Activated CD4-positive, alpha-beta T cell treated with anti-CD3 and anti-CD28 coated beads for 36 hours (primary cell): ENCODE data around the gene ERC2. TPM values are rescaled to one million over a fixed set of nuclear protein-coding genes. Genes with fewer than 3 reads are reported as not detected.

Source experiments
- ATAC-seq: fragments of 200-7000 bp; cut with Tn5 transposase; one replicate; pipeline ENCODE4 v1.10.0; 2021; ENCODE audit warnings: mild to moderate bottlenecking, moderate library complexity
- CTCF ChIA-PET: fragments of 350-600 bp; sonication (Branson Sonifier 250); formaldehyde crosslinking; loops from one replicate; lab custom pipeline; 2021; ENCODE audit warnings: antibody characterized with exemption; lab: Charles Lee
- POLR2A ChIA-PET: fragments of 350-600 bp; sonication (Branson Sonifier 250); formaldehyde crosslinking; loops from one replicate; lab custom pipeline; 2021; ENCODE audit warnings: antibody characterized with exemption, inconsistent platforms; lab: Charles Lee
- DNase-seq: peaks from one replicate; pipeline ENCODE4 v3.0.0-alpha.2; 2020
- H3K27ac Mint-ChIP-seq: one replicate; pipeline ENCODE4 v1.8.0; 2021; ENCODE audit warnings: mixed read lengths
- H3K27me3 Mint-ChIP-seq: one replicate; pipeline ENCODE4 v1.8.0; 2021; ENCODE audit warnings: mixed read lengths
- H3K36me3 Mint-ChIP-seq: one replicate; pipeline ENCODE4 v1.8.0; 2021; ENCODE audit warnings: low read depth, mixed read lengths
- H3K4me1 Mint-ChIP-seq: one replicate; pipeline ENCODE4 v1.8.0; 2021; ENCODE audit warnings: mixed read lengths
- H3K4me3 Mint-ChIP-seq: one replicate; pipeline ENCODE4 v1.8.0; 2021; ENCODE audit warnings: mild to moderate bottlenecking, moderate library complexity, mixed read lengths
- H3K9me3 Mint-ChIP-seq: one replicate; pipeline ENCODE4 v1.8.0; 2021; ENCODE audit warnings: low read depth, mixed read lengths
- intact Hi-C, 2 experiments: fragments of 100-400 bp; cut with DNase I in 1 of 2; cut with micrococcal nuclease in 1 of 2; formaldehyde crosslinking; loops; one replicate each; pipeline versions ENCODE4 v1.14.2 to v1.15.1; 2022 to 2024; cut with DNase I, micrococcal nuclease
- total RNA-seq, 2 experiments: library from RNA; stranded (reverse); gene quantifications; one replicate each; pipeline ENCODE4 v1.2.3, GENCODE V29; 2021

ERC2 gene
- total RNA-seq, 2 experiments from 2014 or later: not detected

DNA sequence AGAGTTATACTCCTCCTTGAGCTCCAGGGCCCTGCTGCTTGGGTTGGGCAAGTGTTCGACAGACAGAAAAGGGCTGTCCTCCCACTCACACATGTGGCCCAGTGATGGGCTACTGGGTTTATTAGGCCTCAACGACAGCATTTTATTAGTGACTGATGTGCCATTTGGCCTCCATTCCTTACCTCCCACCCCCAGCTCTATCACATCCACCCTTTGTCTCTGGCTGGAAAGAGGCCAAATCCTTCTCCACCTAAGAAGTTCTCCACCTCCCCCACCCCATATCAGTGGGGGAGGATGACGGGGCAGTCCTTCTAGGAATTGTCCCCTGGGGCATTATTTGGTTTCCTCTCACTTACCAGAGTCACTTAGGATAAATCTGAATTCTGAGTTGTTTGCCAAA is 924.0 kb downstream of the ERC2 start:
- intact Hi-C loops: no loop called here
- H3K4me1 Mint-ChIP-seq: no peaks in the 10 kb centered on the region
- no peak for DNase-seq
- H3K36me3 Mint-ChIP-seq: no peaks in the 10 kb centered on the region
- POLR2A ChIA-PET: no interaction called here
- H3K27me3 Mint-ChIP-seq: no peaks in the 10 kb centered on the region
- CTCF ChIA-PET: no interaction called here
- H3K27ac Mint-ChIP-seq: no peak overlapping the region
- no peak for ATAC-seq
- H3K9me3 Mint-ChIP-seq: no peaks in the 10 kb centered on the region
- no peak overlapping the region for H3K4me3 Mint-ChIP-seq

DNA sequence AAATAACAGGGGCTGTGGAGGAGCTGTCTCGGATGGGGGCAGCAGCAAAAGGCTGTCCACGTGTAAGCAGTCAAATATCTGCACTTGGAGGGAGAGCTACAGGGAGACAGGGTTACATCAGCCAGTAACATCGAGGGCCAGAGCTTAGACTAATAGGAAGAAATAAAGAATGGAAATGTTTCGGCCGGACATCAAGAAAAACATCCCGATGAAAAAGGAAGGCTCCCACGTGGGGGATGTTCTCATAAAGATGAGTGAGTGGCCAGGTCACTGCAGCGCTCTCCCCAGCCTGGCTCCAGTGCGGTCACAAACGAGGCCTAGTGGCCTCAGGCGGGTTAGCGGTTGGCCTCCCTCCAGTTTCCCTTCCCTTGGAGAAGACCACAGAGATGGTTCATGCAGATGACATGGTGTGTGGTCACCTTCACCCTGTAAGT is 925.1 kb downstream of the ERC2 start:
- H3K27me3 Mint-ChIP-seq: no peaks in the 10 kb centered on the region
- no peak for DNase-seq
- POLR2A ChIA-PET: no interaction called here
- CTCF ChIA-PET: interaction anchor here (0.6 kb wide), 1 partner anchor 747 kb away, joined by 3 read pairs; no protein-coding TSS in a partner anchor
- H3K4me3 Mint-ChIP-seq: no peak overlapping the region
- no peaks in the 10 kb centered on the region for H3K4me1 Mint-ChIP-seq
- no peaks in the 10 kb centered on the region for H3K9me3 Mint-ChIP-seq
- no peaks in the 10 kb centered on the region for H3K36me3 Mint-ChIP-seq
- no peak overlapping the region for H3K27ac Mint-ChIP-seq
- no peak for ATAC-seq
- intact Hi-C loops: no loop called here

DNA sequence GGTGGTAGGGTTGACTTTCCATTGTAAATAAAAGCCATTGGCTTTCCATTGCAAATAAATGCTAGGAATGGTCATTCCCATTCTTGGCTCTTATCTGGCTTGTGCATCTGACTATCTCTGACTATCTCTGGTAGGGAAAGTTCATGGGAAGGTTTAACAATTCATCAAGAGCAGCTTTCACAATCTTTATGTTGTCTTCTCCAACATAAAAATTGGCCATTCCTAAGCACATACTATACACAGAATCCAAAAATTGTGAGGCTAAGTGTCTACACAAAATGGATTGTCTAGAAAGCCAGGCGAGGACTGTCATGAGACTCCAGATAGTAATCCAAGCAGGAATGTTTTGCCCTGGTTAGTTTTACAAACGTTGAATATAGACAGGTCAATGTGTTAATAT is 926.8 kb downstream of the ERC2 start:
- no peaks in the 10 kb centered on the region for H3K4me1 Mint-ChIP-seq
- no peaks in the 10 kb centered on the region for H3K27me3 Mint-ChIP-seq
- ChIA-PET POLR2A (no interaction called here), CTCF (interaction anchor here (0.7 kb wide), 1 partner anchor 1207 kb away, joined by 3 read pairs; no protein-coding TSS in a partner anchor)
- H3K9me3 Mint-ChIP-seq: no peaks in the 10 kb centered on the region
- H3K4me3 Mint-ChIP-seq: no peak overlapping the region
- DNase-seq: no peak
- intact Hi-C loops: no loop called here
- no peaks in the 10 kb centered on the region for H3K36me3 Mint-ChIP-seq
- ATAC-seq: no peak
- no peak overlapping the region for H3K27ac Mint-ChIP-seq

DNA sequence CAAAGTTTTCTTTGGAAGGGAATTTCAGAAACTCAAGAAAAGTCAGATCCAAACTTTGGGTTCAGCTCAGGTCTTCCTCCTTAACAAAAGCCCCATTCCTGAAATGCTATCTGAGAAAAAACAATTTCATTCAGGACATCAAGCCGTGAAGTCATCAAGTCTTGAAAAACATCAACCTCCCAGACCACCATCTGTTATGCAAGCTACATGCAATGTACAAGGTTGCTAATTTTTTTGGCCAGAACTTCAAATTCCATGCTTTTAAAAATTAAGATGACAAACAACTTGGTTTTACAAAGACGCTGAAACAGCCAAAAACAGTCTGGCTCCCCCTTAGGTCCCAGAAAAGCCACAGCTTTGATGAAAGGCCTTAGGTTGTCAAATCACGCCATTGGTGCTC is 927.3 kb downstream of the ERC2 start:
- no peak for ATAC-seq
- ChIA-PET POLR2A (no interaction called here), CTCF (interaction anchor here (0.7 kb wide), 1 partner anchor 1206 kb away, joined by 3 read pairs; no protein-coding TSS in a partner anchor)
- H3K4me3 Mint-ChIP-seq: no peak overlapping the region
- intact Hi-C loops: no loop called here
- no peak for DNase-seq
- H3K27ac Mint-ChIP-seq: no peak overlapping the region
- H3K27me3 Mint-ChIP-seq: no peaks in the 10 kb centered on the region
- no peaks in the 10 kb centered on the region for H3K4me1 Mint-ChIP-seq
- no peaks in the 10 kb centered on the region for H3K36me3 Mint-ChIP-seq
- no peaks in the 10 kb centered on the region for H3K9me3 Mint-ChIP-seq

DNA sequence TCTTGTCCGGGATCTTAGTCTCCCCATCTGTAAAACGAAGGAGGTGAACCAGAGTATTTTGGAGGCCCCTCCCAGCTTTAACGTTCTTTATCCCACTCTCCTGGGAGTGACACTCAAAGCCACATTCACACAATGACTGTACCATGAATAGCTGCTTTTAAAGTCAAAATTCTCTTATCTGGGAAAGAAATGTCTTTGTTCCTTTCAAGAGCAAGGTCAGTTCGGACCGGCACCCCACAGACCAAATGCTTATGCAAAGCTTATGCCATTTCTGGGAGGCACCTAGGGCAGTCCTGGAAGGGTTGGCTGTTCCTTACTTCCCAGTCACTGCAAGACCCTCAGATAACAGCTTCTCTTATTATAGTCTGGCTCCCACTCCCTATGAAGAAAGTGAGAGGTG is 927.7 kb downstream of the ERC2 start:
- no peak overlapping the region for H3K4me3 Mint-ChIP-seq
- no peaks in the 10 kb centered on the region for H3K36me3 Mint-ChIP-seq
- H3K27me3 Mint-ChIP-seq: no peaks in the 10 kb centered on the region
- no peaks in the 10 kb centered on the region for H3K9me3 Mint-ChIP-seq
- no peak overlapping the region for H3K27ac Mint-ChIP-seq
- ChIA-PET CTCF (interaction anchor here (0.7 kb wide), 1 partner anchor 1206 kb away, joined by 3 read pairs; no protein-coding TSS in a partner anchor), POLR2A (no interaction called here)
- no peaks in the 10 kb centered on the region for H3K4me1 Mint-ChIP-seq
- ATAC-seq (no peak), DNase-seq (no peak)
- intact Hi-C loops: no loop called here

DNA sequence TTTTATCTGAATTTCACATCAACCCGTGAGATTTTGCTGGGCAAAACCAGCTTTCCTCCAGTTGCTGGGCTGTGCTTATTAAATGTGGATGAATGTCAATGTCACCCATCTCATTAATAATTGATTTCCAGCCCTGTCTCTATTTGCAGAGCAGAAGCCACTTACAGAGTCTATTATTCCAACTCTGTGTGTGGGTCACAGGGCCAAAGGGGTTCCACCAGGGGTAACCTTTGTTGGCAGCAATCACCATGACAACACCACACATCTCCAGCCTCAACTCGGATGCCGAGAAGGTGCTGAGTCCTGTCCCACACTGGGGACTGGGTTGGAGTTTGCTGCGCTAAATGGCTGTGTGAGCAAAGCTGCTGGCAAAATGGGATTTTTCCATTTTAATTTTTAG is 930.1 kb downstream of the ERC2 start:
- intact Hi-C loops: no loop called here
- Mint-ChIP-seq H3K36me3 (no peaks in the 10 kb centered on the region), H3K27me3 (no peaks in the 10 kb centered on the region), H3K4me1 (no peaks in the 10 kb centered on the region), H3K9me3 (no peaks in the 10 kb centered on the region), H3K4me3 (no peak overlapping the region), H3K27ac (no peak overlapping the region)
- POLR2A ChIA-PET: no interaction called here
- DNase-seq: no peak
- CTCF ChIA-PET: no interaction called here
- no peak for ATAC-seq

DNA sequence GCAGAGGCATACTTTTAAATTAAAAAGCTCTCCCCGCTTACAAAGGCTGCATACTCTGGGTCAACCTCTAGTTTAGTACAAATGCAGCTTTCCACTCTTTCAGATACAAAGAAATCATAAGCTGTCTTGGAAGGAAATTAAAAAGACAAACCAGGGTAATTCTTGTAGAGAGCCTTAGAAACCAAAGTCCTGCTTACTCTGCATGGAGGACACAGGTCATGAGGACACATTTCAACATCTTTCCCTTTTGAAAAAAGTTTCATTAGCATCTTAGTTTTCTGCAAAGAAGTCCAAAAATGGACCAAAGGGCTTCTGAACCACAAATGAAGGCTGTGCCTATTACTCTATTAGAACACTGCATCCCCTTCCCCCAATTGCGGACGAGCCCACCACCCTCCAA is 930.7 kb downstream of the ERC2 start:
- H3K36me3 Mint-ChIP-seq: no peaks in the 10 kb centered on the region
- ATAC-seq: no peak
- no peak for DNase-seq
- H3K27me3 Mint-ChIP-seq: no peaks in the 10 kb centered on the region
- no peak overlapping the region for H3K4me3 Mint-ChIP-seq
- intact Hi-C loops: no loop called here
- no peaks in the 10 kb centered on the region for H3K4me1 Mint-ChIP-seq
- H3K27ac Mint-ChIP-seq: no peak overlapping the region
- CTCF ChIA-PET: no interaction called here
- POLR2A ChIA-PET: no interaction called here
- H3K9me3 Mint-ChIP-seq: no peaks in the 10 kb centered on the region

DNA sequence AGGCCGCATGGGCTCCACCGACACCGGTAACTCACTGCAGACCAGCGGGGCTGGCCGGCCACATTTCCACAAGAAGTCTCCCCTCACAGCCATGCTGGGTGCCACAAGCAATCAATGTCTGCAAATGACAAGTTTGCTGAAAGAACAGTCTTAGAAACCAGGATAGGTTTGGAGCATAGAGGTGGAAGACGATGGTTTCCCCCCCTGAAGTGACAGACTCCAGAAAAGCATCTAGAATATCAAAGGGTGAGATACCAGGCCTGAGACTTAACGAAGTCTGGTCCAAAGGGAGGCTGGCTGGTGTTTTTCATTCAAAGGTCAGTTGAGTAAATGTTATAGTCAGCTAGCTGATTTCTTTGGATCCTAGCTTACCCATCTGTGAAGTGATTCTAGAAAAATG is 931.1 kb downstream of the ERC2 start:
- no peak for DNase-seq
- ChIA-PET CTCF (no interaction called here), POLR2A (no interaction called here)
- intact Hi-C loops: no loop called here
- no peaks in the 10 kb centered on the region for H3K9me3 Mint-ChIP-seq
- no peaks in the 10 kb centered on the region for H3K4me1 Mint-ChIP-seq
- no peak for ATAC-seq
- no peak overlapping the region for H3K27ac Mint-ChIP-seq
- H3K36me3 Mint-ChIP-seq: no peaks in the 10 kb centered on the region
- no peak overlapping the region for H3K4me3 Mint-ChIP-seq
- no peaks in the 10 kb centered on the region for H3K27me3 Mint-ChIP-seq

DNA sequence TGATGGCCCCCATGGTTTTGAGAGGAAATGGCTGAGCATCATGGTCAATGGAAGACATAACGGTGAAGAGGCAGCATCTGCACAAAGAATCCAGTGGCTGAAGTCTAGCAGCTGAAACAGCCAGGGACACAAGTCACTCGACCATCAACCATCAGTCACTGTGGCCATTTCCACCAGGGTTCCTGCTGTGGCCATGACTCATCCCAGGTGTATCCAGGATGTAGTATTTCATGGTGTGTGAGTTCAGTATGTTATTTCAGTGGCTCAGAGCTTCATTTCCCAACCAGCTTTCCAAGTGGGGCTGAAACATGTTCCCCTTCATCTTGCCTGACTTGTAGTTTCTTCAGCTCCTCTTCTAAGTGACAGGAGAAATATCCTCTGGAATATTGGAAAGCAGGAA is 933.4 kb downstream of the ERC2 start:
- Mint-ChIP-seq H3K27me3 (no peaks in the 10 kb centered on the region), H3K27ac (no peak overlapping the region), H3K36me3 (no peaks in the 10 kb centered on the region), H3K4me3 (no peak overlapping the region), H3K4me1 (no peaks in the 10 kb centered on the region), H3K9me3 (no peaks in the 10 kb centered on the region)
- no peak for ATAC-seq
- no peak for DNase-seq
- intact Hi-C loops: no loop called here
- CTCF ChIA-PET: no interaction called here
- POLR2A ChIA-PET: no interaction called here

DNA sequence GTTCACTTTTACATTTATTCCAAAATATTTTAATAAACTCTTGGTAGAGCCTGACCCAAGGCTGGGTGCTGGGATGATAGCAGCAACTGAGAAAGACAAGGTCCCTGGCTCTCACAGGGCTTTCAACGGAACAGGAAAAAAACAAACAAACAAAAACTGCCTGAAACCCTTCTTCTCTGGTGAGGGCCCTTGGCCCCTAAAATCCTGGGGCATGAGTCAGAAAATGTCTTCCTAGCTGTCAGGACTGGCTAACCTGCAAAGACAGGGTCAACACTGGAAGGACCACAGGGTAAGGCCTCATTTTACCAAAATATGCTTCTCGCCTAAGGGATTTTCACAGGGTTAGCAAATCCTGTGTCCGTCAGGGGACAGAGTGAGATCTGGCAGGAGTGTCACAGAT is 935.5 kb downstream of the ERC2 start:
- Mint-ChIP-seq H3K27me3 (no peaks in the 10 kb centered on the region), H3K4me1 (no peaks in the 10 kb centered on the region), H3K27ac (no peak overlapping the region), H3K4me3 (no peak overlapping the region), H3K36me3 (no peaks in the 10 kb centered on the region), H3K9me3 (no peaks in the 10 kb centered on the region)
- CTCF ChIA-PET: no interaction called here
- POLR2A ChIA-PET: no interaction called here
- intact Hi-C loops: no loop called here
- ATAC-seq: no peak
- DNase-seq: no peak

DNA sequence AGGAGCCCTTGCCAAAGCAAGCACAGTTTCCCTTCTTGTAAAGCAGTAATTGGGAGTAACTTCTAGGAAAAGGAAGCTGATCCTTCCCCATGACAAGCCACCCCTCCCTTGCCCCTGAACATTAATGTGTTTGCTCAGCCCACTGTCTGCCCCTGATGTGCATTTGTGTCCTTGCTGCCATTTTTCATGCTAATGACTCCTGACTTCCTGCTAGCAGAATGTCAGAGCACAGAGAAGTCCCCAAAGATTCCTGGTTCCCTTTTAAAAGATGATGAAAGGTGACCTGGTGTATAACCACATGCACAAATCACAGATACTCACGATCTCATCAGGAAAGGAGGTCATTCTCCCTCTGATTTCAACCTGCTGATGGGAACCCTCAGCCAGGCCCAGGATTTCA is 936.9 kb downstream of the ERC2 start:
- no peaks in the 10 kb centered on the region for H3K4me1 Mint-ChIP-seq
- ChIA-PET POLR2A (no interaction called here), CTCF (no interaction called here)
- H3K27me3 Mint-ChIP-seq: no peaks in the 10 kb centered on the region
- no peak overlapping the region for H3K4me3 Mint-ChIP-seq
- H3K9me3 Mint-ChIP-seq: no peaks in the 10 kb centered on the region
- H3K27ac Mint-ChIP-seq: no peak overlapping the region
- intact Hi-C loops: no loop called here
- no peaks in the 10 kb centered on the region for H3K36me3 Mint-ChIP-seq
- ATAC-seq (no peak), DNase-seq (no peak)

DNA sequence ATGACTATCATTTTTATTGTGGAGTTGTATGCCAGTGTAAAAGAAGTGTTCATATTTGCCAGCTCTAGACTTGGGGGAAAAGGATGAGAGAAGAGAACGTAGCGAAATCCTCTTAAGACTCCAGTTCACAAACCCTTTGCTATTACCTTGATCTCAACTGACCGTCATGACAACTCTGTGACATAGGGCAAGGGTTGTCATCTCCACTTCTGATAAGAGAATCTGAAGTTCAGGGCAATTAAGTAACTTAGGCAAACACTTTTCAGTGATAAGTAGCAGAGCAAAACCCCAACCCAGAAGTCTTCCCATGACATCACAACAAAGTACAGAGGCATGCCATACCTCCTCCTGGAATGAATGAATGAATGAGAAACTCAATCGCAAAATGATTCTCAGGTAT is 940.9 kb downstream of the ERC2 start:
- no peak for ATAC-seq
- intact Hi-C loops: no loop called here
- H3K4me1 Mint-ChIP-seq: no peaks in the 10 kb centered on the region
- no peaks in the 10 kb centered on the region for H3K36me3 Mint-ChIP-seq
- POLR2A ChIA-PET: no interaction called here
- no peak overlapping the region for H3K4me3 Mint-ChIP-seq
- no peaks in the 10 kb centered on the region for H3K9me3 Mint-ChIP-seq
- H3K27me3 Mint-ChIP-seq: no peaks in the 10 kb centered on the region
- no peak for DNase-seq
- no peak overlapping the region for H3K27ac Mint-ChIP-seq
- CTCF ChIA-PET: no interaction called here
